Epidermal melanocyte (primary cell): ENCODE measurements around the gene TRDMT1.

Experiments
- DNase-seq: peaks from one replicate; pipeline ENCODE4 v3.0.0; 2011; ENCODE audit warnings: low spot score; ENCODE audit not compliant: insufficient read length

The TRDMT1 gene

GRCh38 chr10:17179002-17179401 lies 22.5 kb downstream of the TRDMT1 start:
- no peak for DNase-seq

GRCh38 chr10:17178006-17178405 lies 23.5 kb downstream of the TRDMT1 start:
- no peak for DNase-seq

- no peak for DNase-seq
Measured at GRCh38 chr10:17177014-17177413, 24.5 kb downstream of the TRDMT1 start.

GRCh38 chr10:17176091-17176490 lies 25.4 kb downstream of the TRDMT1 start:
- DNase-seq = no peak

- no peak for DNase-seq
Measured at GRCh38 chr10:17175551-17175950, 25.9 kb downstream of the TRDMT1 start.

GRCh38 chr10:17174626-17175025 lies 26.8 kb downstream of the TRDMT1 start:
- DNase-seq = no peak

- DNase-seq = no peak
Measured at GRCh38 chr10:17171141-17171641, 30.3 kb downstream of the TRDMT1 start.

GRCh38 chr10:17169803-17170202 lies 31.7 kb downstream of the TRDMT1 start:
- DNase-seq = no peak

GRCh38 chr10:17166699-17167098 lies 34.8 kb downstream of the TRDMT1 start:
- no peak for DNase-seq

- DNase-seq = no peak
Measured at GRCh38 chr10:17162828-17163227, 38.6 kb downstream of the TRDMT1 start.

- no peak for DNase-seq
Measured at GRCh38 chr10:17161775-17162174, 39.7 kb downstream of the TRDMT1 start.

- no peak for DNase-seq
Measured at GRCh38 chr10:17157024-17157423, 44.4 kb downstream of the TRDMT1 start.

- DNase-seq = no peak
Measured at GRCh38 chr10:17155826-17156225, 45.6 kb downstream of the TRDMT1 start.

- DNase-seq = no peak
Measured at GRCh38 chr10:17154116-17154515, 47.4 kb downstream of the TRDMT1 start.

GRCh38 chr10:17153321-17153720 lies 48.2 kb downstream of the TRDMT1 start:
- DNase-seq = no peak

GRCh38 chr10:17151716-17152115 lies 49.8 kb downstream of the TRDMT1 start:
- DNase-seq = no peak

- peak; percentile 48 for DNase-seq
Measured at GRCh38 chr10:17147884-17148489, 53.5 kb downstream of the TRDMT1 start.

GRCh38 chr10:17146892-17147291 lies 54.6 kb downstream of the TRDMT1 start:
- DNase-seq = no peak

GRCh38 chr10:17145239-17145638 lies 56.2 kb downstream of the TRDMT1 start:
- no peak for DNase-seq

GRCh38 chr10:17144757-17145156 lies 56.7 kb downstream of the TRDMT1 start:
- no peak for DNase-seq

- DNase-seq = no peak
Measured at GRCh38 chr10:17144032-17144431, 57.4 kb downstream of the TRDMT1 start.

GRCh38 chr10:17143055-17143690 lies 58.3 kb downstream of the TRDMT1 start:
- no peak for DNase-seq
